Left hindlimb (tissue), 1 donor: ENCODE data around the gene AZI2.

ENCODE experiments used
- DNase-seq: peaks from one replicate; pipeline ENCODE4 v3.0.0-alpha.2; 2018

AZI2 gene

DNA sequence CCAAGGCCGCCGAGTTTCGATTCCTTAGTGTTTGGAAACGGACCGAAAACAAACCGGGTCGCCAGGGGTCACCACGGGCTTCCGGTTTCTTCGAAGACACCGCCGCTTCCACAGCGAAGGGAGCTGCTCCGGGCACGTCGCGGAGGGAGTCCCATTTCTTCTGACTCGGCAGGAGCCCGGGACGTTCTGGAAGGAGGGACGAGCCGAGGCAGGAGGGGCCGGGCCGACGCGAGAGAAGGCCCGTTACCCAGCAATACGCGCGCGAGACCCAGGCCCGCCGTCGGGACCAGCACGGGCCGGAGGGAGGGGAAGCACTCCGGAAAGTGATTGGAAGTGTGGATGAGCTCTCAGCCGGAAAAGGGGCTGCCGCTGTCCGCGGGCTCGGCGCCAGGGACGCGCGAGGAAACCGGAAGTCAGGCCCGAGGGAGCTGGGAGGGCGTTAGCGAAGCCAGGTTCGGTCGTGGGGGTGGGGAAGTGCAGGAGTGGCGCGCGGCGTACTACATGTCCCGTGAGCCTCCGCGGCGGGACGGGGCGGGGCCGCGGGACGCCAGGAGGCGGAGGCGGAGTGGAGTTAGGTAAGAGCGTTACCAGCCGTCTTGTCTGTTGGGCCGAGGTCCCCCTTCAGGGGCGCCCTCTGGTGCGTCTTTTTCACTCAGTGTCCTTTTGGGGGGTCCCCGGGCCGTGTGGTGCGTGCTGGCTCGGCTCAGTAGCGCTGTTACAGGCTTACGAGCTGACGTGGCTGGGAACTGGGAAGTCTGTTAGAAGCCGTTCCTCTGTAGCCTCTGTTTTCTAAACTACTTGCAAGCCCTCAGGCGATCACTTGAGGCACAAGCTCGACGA lies at the start of gene AZI2, which contains the start of gene ZCWPW2:
TSS of gene AZI2 (minus strand) at position 196 of the 840 bp plus-strand sequence. CDS start 8,207 bp downstream, outside the sequence.
TSS of gene ZCWPW2 (plus strand) at position 93 of the 840 bp plus-strand sequence. CDS start 64,348 bp downstream, outside the sequence.
- DNase-seq: peak; percentile 97

DNA sequence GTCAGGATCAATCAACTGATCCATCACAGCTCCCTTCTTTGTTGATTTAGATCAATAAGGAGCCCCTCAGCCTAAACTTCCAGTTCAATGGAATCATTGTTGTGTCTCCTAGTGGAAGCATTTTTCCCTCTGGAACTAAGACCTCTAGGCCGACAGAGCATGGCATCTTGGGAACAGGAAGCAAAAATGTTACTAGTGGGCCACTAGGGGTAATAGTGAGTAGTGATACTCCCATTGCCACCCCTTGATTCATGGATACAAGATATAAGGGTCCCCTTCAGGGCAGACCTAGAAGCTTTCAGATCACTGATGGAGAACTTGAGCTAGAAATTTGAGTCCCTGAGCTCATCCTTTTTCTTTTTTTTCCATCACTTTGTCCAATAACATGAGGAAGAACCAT lies 40.4 kb upstream of the AZI2 start:
- DNase-seq: no peak

DNA sequence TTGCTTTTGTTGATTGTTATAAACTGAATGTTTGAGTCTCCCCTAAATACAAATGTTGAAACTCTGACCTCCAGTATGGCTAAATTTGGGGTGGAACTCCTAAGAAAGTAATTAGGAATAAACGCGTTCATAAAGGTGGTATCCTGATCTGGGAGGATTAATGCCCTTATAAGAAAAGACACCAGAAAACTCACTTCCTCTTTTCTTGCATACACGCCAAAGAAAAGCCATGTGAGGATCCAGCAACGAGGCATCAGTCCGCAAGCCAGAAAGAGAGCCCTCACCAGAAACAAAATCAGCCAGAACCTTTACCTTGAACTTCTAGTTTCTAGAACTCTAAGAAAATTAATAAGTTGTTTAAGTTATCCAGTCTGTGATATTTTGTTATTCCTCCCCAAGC lies 37.4 kb upstream of the AZI2 start:
- DNase-seq: no peak

GRCh38 chr3:28376424-28376823 lies 27.8 kb upstream of the AZI2 start:
- DNase-seq: no peak

GRCh38 chr3:28349469-28350000 lies 911 bp upstream of the AZI2 start:
- no peak for DNase-seq

GRCh38 chr3:28348265-28348628 lies 377 bp downstream of the AZI2 start:
- DNase-seq: no peak

DNA sequence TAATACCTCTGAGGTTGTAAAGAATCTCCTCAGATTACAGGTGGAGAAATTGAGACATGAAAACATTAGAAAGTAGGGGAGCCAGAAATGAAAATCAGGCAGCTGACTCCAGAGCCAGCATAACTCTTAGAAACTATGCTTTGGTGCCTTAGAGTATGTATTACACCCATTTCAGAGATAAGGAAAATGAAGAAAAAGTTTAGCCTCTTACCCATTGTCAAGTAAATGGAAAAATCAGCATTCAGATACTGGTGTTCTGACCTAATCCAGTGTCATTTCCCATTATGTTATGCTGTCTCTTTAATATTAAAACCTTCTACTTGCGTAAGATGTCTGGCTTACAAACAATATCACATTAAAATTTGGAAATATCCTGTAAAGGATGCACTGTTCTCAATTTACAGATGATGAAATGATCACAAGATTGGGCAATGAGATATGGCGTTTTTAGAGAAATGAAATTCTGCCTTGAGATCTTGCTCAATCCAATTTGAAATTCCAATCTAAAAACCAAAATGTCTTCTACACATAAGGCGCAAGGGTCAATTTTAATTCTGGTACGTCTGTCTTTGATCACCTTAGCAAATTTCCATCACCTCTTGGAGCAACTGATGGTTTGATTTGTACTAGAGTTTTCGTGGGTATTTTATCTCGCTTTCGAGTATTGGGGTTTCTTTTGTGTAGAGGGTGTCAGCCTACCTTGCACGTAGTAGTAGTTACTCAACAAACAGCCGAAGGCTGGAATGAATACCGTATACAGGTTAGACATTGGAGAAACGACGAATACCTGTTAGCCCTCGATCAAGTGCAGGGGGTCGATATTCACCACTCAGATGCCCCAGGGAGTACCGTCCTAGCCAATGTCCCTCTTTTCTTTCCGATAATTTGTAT lies 1.0 kb downstream of the AZI2 start:
- no peak for DNase-seq

GRCh38 chr3:28345690-28346089 lies 2.9 kb downstream of the AZI2 start:
- no peak for DNase-seq

GRCh38 chr3:28343144-28343543 lies 5.5 kb downstream of the AZI2 start:
- DNase-seq: no peak

- no peak for DNase-seq
Observed at GRCh38 chr3:28337230-28337629, 11.4 kb downstream of the AZI2 start.

DNA sequence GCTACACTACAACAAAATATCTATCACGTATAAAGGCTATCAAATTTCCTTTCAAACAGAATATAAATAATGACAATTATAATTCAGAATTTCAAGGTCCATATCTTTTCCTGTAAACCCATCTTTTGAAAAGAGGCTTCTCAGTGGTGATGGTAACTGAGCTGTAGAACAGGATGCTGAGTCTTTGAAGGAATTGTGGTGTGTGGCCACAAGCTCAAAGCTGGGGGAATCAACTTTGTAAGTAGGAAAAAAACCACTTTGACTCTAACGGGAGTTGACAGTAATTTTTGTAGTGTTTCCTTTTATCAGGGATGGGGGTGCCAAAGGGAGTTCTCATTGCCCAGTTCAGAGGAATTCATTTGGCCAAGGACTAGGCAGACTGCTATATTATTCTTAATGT lies 13.4 kb downstream of the AZI2 start:
- no peak for DNase-seq

GRCh38 chr3:28334552-28334951 lies 14.1 kb downstream of the AZI2 start:
- DNase-seq: no peak

GRCh38 chr3:28328188-28329151 lies 20.2 kb downstream of the AZI2 start:
- no peak for DNase-seq

DNA sequence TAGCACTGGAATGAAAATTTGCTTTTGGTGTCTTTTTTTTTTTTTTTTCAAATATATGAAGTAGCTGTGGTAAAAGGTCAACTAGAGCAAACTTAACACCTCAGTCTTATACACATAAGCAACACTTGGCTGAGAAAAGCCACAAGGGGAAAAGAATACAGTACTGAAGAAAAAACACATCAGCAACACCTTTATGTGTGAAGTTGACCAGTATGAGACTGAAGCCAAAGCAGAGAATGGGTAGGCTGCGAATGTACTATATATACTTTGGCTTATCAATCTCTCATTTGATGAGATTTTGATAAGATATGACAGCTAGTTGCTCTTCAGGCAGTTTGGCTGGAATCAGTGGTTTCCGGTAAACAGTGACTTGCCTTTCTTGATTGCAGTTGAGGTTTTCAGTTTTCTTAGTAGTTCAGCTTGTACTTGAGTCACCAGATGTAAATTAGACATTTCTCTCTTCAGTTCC lies 22.1 kb downstream of the AZI2 start:
- DNase-seq: no peak

GRCh38 chr3:28322464-28322863 lies 26.2 kb downstream of the AZI2 start:
- no peak for DNase-seq

DNA sequence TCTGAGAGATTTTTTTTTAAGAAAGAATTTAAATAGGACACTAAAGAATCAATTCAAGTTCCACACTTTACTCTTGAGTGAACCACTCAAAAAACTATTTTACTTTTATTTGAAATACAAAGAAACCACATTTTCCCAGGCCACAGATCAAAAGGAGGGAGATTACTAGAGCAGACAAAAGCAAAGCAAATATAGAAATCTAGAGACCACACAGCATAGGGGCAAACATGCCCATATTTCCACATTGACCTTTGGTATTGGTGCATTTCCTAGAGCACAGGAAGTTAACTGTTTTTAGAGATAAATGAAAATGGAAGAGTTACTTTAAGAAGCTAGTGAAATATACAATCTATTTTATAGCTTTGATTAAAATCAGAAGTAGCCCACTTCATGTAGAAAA lies 27.6 kb downstream of the AZI2 start:
- no peak for DNase-seq

DNA sequence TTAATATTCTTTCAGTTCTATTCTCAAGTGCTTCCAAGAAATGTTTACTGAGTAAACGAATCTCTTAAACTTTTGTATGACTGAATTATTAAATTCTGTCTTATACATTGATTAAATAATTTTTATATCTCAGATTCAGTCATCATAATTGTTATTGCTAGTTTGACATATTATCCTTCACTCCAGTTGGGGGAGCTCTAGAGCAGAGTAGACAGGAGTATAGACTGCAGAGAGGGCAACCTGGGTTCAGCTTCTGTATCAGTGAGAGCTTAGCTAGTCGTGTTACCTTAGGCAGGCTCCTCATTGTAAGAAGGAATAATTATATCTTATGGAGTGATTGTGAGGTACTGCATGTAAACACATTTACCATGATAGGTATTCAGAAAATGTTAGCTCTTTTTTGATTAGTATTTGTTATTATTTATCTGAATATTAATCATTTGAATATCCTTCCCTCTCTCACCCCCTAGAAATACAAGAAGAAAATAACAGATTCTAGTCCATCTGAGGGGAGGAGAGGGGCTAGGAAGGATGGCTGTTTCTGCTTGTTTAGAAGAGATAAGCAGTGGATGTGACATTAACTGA lies 31.1 kb downstream of the AZI2 start:
- DNase-seq: no peak

- DNase-seq: no peak
Observed at GRCh38 chr3:28316226-28316625, 32.4 kb downstream of the AZI2 start.

DNA sequence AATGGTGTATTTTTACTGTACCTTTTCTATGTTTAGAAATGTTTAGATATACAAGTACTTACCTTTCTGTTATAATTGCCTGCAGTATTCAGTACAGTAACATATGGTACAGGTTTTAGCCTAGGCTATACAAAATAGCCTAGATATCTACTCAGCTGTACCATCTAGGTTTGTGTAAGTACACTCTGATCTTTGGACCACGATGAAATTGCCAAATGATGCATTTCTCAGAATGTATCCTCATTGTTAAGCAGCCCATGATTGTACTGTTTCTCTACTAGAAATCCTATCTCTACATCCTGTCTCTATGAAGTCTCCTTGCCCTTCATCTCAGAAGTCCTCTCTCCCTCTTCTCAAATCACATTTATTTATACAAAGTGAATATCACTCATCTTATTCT lies 32.9 kb downstream of the AZI2 start:
- DNase-seq: no peak

GRCh38 chr3:28308196-28308595 lies 40.4 kb downstream of the AZI2 start:
- DNase-seq: no peak

GRCh38 chr3:28301688-28302087 lies 46.9 kb downstream of the AZI2 start:
- DNase-seq: no peak
